ENCODE data around the gene ANTXR1.

The ANTXR1 gene

GRCh38 chr2:69169655-69170389 lies 156.8 kb downstream of the ANTXR1 start:
- no peak overlapping the region for H2AFZ ChIP-seq (ENCODE audit: low read depth)
- H3K27me3 ChIP-seq (ENCODE audit: insufficient read depth, low read depth): no peaks in the 10 kb centered on the region
- H3K4me1 ChIP-seq (ENCODE audit: low read depth, poor library complexity, severe bottlenecking): no peaks in the 10 kb centered on the region
- no peak overlapping the region for H3K4me3 ChIP-seq (IDR thresholded peaks at IDR 0.05; ENCODE audit: insufficient read depth, low read depth, low read length)
- H3K9ac ChIP-seq: no peak overlapping the region
- no peaks in the 10 kb centered on the region for H4K20me1 ChIP-seq (ENCODE audit: insufficient read depth)
- no peak overlapping the region for H3K27ac ChIP-seq
- H3K36me3 ChIP-seq (ENCODE audit: insufficient read depth): no peaks in the 10 kb centered on the region
- H3K79me2 ChIP-seq (ENCODE audit: insufficient read depth, low read depth): no peaks in the 10 kb centered on the region
- no peak overlapping the region for H3K4me2 ChIP-seq
- TF ChIP-seq, protein P1, sequence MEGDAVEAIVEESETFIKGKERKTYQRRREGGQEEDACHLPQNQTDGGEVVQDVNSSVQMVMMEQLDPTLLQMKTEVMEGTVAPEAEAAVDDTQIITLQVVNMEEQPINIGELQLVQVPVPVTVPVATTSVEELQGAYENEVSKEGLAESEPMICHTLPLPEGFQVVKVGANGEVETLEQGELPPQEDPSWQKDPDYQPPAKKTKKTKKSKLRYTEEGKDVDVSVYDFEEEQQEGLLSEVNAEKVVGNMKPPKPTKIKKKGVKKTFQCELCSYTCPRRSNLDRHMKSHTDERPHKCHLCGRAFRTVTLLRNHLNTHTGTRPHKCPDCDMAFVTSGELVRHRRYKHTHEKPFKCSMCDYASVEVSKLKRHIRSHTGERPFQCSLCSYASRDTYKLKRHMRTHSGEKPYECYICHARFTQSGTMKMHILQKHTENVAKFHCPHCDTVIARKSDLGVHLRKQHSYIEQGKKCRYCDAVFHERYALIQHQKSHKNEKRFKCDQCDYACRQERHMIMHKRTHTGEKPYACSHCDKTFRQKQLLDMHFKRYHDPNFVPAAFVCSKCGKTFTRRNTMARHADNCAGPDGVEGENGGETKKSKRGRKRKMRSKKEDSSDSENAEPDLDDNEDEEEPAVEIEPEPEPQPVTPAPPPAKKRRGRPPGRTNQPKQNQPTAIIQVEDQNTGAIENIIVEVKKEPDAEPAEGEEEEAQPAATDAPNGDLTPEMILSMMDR (conservative IDR thresholded peaks at IDR 0.05; ENCODE audit: low read depth, low read length): no peak

DNA sequence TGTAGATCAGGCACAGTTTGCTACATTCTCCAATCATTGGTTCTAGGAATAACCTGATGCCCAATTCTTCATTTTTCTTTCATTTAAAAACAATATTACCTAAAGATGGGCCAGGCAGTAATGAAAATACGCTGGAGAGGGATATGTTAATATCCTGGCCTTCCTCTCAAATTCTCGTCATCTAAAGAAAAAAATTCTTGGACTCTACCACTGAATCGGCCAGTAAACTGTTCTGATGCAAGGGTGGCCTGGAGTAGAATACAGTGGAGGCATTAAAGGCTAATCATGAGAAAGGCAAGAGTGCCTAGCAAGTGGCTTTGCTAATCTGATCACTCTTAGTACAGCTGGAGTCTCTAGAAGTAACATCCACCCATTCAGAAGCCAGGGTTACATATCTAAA lies 157.7 kb downstream of the ANTXR1 start:
- H3K27me3 ChIP-seq (ENCODE audit: insufficient read depth, low read depth): no peaks in the 10 kb centered on the region
- no peak overlapping the region for H2AFZ ChIP-seq (ENCODE audit: low read depth)
- no peak overlapping the region for H3K27ac ChIP-seq
- H3K4me3 ChIP-seq (IDR thresholded peaks at IDR 0.05; ENCODE audit: insufficient read depth, low read depth, low read length): no peak overlapping the region
- H4K20me1 ChIP-seq (ENCODE audit: insufficient read depth): no peaks in the 10 kb centered on the region
- H3K79me2 ChIP-seq (ENCODE audit: insufficient read depth, low read depth): no peaks in the 10 kb centered on the region
- no peaks in the 10 kb centered on the region for H3K4me1 ChIP-seq (ENCODE audit: low read depth, poor library complexity, severe bottlenecking)
- TF ChIP-seq, protein P1 (conservative IDR thresholded peaks at IDR 0.05; ENCODE audit: low read depth, low read length): no peak
- H3K36me3 ChIP-seq (ENCODE audit: insufficient read depth): no peaks in the 10 kb centered on the region
- no peak overlapping the region for H3K9ac ChIP-seq
- no peak overlapping the region for H3K4me2 ChIP-seq

DNA sequence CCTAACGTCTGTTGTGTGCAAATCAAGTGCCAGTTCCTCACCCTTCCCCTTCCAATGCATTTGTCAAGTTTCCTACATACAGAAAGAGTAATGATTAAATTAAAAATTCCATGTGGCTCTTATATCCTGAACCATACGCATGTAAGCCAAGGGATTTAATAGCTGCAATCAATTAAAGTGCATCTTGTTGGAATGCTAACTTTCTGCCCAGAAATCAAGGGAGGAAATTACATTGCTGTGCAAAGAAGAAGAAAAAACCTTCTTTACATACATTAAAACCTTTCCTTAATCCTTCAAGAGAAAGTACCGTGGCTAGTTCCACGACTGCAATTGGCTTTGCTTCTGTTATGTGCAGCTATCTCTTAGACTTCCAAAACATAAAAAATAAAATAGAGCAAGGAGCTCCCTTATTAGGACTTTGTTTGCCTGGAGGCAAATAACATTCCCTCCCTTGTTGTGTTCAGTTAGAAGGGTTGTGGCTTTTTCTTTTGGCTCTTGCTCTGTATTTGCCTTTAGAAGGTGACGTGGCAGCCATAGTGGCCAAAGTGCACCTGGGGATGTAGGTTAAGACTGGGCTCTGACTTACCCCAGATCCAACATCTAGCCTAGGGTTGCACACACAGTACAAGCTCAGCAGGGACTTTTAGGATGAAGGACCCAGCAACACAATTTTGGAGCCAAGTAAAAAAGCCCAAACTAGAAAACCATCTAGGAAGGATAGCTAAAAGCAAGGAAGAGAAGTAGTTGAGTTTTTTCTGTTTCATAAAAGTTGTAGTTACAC lies 158.3 kb downstream of the ANTXR1 start:
- TF ChIP-seq, protein P1 (conservative IDR thresholded peaks at IDR 0.05; ENCODE audit: low read depth, low read length): no peak
- Histone ChIP-seq H3K27ac (no peak overlapping the region), H3K9ac (no peak overlapping the region), H3K4me2 (no peak overlapping the region), H3K79me2 (ENCODE audit: insufficient read depth, low read depth) (no peaks in the 10 kb centered on the region), H3K27me3 (ENCODE audit: insufficient read depth, low read depth) (no peaks in the 10 kb centered on the region), H2AFZ (ENCODE audit: low read depth) (no peak overlapping the region), H4K20me1 (ENCODE audit: insufficient read depth) (no peaks in the 10 kb centered on the region), H3K4me1 (ENCODE audit: low read depth, poor library complexity, severe bottlenecking) (no peaks in the 10 kb centered on the region), H3K4me3 (IDR thresholded peaks at IDR 0.05; ENCODE audit: insufficient read depth, low read depth, low read length) (no peak overlapping the region), H3K36me3 (ENCODE audit: insufficient read depth) (no peaks in the 10 kb centered on the region)

GRCh38 chr2:69171897-69172525 lies 159.0 kb downstream of the ANTXR1 start:
- Histone ChIP-seq H3K36me3 (ENCODE audit: insufficient read depth) (no peaks in the 10 kb centered on the region), H3K4me1 (ENCODE audit: low read depth, poor library complexity, severe bottlenecking) (no peaks in the 10 kb centered on the region), H4K20me1 (ENCODE audit: insufficient read depth) (no peaks in the 10 kb centered on the region), H3K4me2 (no peak overlapping the region), H3K9ac (no peak overlapping the region), H3K27ac (no peak overlapping the region), H3K4me3 (IDR thresholded peaks at IDR 0.05; ENCODE audit: insufficient read depth, low read depth, low read length) (no peak overlapping the region), H3K27me3 (ENCODE audit: insufficient read depth, low read depth) (no peaks in the 10 kb centered on the region), H2AFZ (ENCODE audit: low read depth) (no peak overlapping the region), H3K79me2 (ENCODE audit: insufficient read depth, low read depth) (no peaks in the 10 kb centered on the region)
- TF ChIP-seq, protein P1 (conservative IDR thresholded peaks at IDR 0.05; ENCODE audit: low read depth, low read length): no peak

All from KMS-11 (cell line).